ENCODE data around the gene SCO2. TPM values are rescaled to one million over a fixed set of nuclear protein-coding genes. Genes with fewer than 3 reads are reported as not detected.

Gene SCO2
- total and polyA plus RNA-seq, 2 of the 13 experiments (the other 11 are each of a cell fraction or from before 2014, with no cell fraction given) = 0.32 to 3.7 TPM

GRCh38 chr22:50518606-50519005, 6.8 kb downstream of the SCO2 start:
- Histone ChIP-seq H4K20me1 (ENCODE audit: insufficient read depth, low read length) (peaks cover 8% of the 10 kb centered on the region; the same call in 1 of the 2 replicates), H3K79me2 (ENCODE audit: insufficient read depth, low read length) (peaks cover 20% of the 10 kb centered on the region), H3K9me3 (ENCODE audit: low read length) (no peaks in the 10 kb centered on the region), H3K4me3 (replicated peaks in 1 of 3; ENCODE audit: insufficient read depth in 1 of 3, low read depth in 2 of 3, low read length in 3 of 3) (no peak overlapping the region), H3K4me2 (ENCODE audit: low read depth, low read length) (no peak overlapping the region), H2AFZ (ENCODE audit: low read length) (no peak overlapping the region), H3K27me3 (ENCODE audit: control insufficient read depth in 1 of 2, insufficient read depth in 2 of 2, low read length in 2 of 2) (no peaks in the 10 kb centered on the region), H3K36me3 (replicated peaks in 1 of 2; ENCODE audit: control insufficient read depth in 1 of 2, insufficient read depth in 2 of 2, low read length in 2 of 2) (peaks cover 22 to 63% of the 10 kb centered on the region in 2 experiments), H3K4me1 (ENCODE audit: insufficient read depth, low read length) (peaks cover 3% of the 10 kb centered on the region), H3K9ac (ENCODE audit: insufficient read depth, low read depth, low read length) (no peak overlapping the region), H3K27ac (ENCODE audit: extremely low read length, insufficient read depth, low read length) (no peak overlapping the region)
- ATAC-seq (no peak), DNase-seq (ENCODE audit: low spot score) (no peak), FAIRE-seq (no peak)
- in situ Hi-C loops (cut with HindIII; ENCODE audit: extremely low pct_ligation_motif_present, low pct_unique_long_range_greater_than_20kb) (no loop called here), intact Hi-C loops (cut with micrococcal nuclease; ENCODE audit: unreplicated experiment) (no loop called here)
- no TSS peak for BruUV-seq (replicated peaks)
- 90% methylated on average over 2 of the region's 7 CpGs for WGBS (ENCODE audit: low lambda C conversion rate)
- POLR2A ChIA-PET = no interaction called here
- CTCF ChIA-PET (ENCODE audit: low intra/inter-chr PET ratio, low total read pairs) = no interaction called here
- TF ChIP-seq CEBPZ (IDR thresholded peaks at IDR 0.05; ENCODE audit: low read length) (no peak), ZNF407 (CRISPR knock-in tag; IDR thresholded peaks at IDR 0.05; ENCODE audit: not compliant biosample characterization) (no peak), SMARCE1 (IDR thresholded peaks at IDR 0.05; ENCODE audit: borderline replicate concordance) (no peak), AGO2 (optimal IDR thresholded peaks at IDR 0.05; ENCODE audit: low read depth, low read length) (no peak), ELF4 (CRISPR knock-in tag; IDR thresholded peaks at IDR 0.05; ENCODE audit: borderline replicate concordance) (no peak), CENPT (CRISPR knock-in tag; IDR thresholded peaks at IDR 0.05; ENCODE audit: low read depth) (no peak), GZF1 (CRISPR knock-in tag; IDR thresholded peaks at IDR 0.05) (no peak), KDM6A (CRISPR knock-in tag; IDR thresholded peaks at IDR 0.05; ENCODE audit: low read depth) (no peak), RFX3 (CRISPR knock-in tag; IDR thresholded peaks at IDR 0.05) (no peak), ZNF564 (CRISPR knock-in tag; IDR thresholded peaks at IDR 0.05) (no peak), ZNF775 (CRISPR knock-in tag; IDR thresholded peaks at IDR 0.05; ENCODE audit: borderline replicate concordance) (no peak)

Data from HepG2 (cell line).